ENCODE results near the gene ITGB1BP1. TPM values are rescaled to one million over a fixed set of nuclear protein-coding genes. Genes with fewer than 3 reads are reported as not detected.
A peak's percentile ranks its signal among the peaks of the same experiment; 100 is the strongest.

The ITGB1BP1 gene
- total and polyA plus RNA-seq, 10 donors, result 24.0 to 79.4 (median 51.3) TPM

DNA sequence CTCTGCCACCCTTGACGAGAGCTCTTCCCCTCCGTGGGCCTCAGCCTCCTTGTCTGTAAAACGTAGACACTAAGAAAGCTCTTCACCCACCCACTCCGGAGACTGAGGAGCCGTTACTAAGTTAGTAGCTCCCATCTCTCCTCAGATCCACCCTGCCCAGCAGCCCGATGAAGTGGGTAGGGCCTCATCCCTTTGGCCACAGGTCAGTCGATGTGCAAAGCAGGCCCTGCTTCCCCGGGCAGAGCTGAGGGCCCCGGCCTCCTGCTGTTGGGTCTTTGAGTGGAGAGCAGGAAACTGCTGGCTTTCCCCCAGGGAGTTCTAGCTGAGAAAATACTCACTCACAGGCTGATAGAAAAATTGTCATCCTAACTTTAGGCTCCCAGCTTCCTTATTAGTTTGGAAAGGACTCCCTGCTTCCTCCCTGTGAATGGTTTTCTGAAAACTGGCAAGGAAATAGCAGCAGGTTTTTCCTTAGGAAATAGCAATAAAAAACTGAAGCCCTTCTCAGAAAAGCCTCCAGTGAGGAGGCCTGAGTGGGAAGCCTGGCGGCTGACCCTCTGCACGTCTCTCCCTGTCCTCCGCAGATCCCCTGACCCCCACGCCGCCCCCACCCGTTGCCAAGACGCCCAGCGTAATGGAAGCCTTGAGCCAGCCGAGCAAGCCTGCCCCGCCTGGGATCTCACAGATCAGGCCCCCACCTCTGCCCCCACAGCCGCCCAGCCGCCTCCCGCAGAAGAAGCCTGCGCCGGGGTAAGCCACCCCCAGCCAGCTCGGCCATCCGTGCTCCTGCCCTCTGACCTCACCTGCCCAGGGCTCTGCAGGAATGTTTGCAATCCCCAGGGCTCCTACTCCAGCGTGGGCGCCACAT, 30.2 kb downstream of the ITGB1BP1 start:
- peaks cover 0 to 5% (median 0%) of the 10 kb centered on the region in 7 donors for H3K27me3 ChIP-seq (replicated peaks in 1 of 7)
- intact Hi-C loops (cut with DNase I; ENCODE audit: low total_unique reads), result no loop called here
- 59 to 84% (median 77%) methylated on average over 27 to 28 of the region's 28 CpGs for WGBS, 5 donors
- DNase-seq, result peak; percentile 60
- TF ChIP-seq, protein P1, sequence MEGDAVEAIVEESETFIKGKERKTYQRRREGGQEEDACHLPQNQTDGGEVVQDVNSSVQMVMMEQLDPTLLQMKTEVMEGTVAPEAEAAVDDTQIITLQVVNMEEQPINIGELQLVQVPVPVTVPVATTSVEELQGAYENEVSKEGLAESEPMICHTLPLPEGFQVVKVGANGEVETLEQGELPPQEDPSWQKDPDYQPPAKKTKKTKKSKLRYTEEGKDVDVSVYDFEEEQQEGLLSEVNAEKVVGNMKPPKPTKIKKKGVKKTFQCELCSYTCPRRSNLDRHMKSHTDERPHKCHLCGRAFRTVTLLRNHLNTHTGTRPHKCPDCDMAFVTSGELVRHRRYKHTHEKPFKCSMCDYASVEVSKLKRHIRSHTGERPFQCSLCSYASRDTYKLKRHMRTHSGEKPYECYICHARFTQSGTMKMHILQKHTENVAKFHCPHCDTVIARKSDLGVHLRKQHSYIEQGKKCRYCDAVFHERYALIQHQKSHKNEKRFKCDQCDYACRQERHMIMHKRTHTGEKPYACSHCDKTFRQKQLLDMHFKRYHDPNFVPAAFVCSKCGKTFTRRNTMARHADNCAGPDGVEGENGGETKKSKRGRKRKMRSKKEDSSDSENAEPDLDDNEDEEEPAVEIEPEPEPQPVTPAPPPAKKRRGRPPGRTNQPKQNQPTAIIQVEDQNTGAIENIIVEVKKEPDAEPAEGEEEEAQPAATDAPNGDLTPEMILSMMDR (IDR thresholded peaks at IDR 0.05 in 8 of 11, conservative IDR thresholded peaks at IDR 0.05 in 3 of 11), result no peak
- no peak for TF ChIP-seq POLR2AphosphoS5 (IDR thresholded peaks at IDR 0.05)
- TF ChIP-seq POLR2A (IDR thresholded peaks at IDR 0.05), result no peak
- no peak overlapping the region for H3K4me3 ChIP-seq
- no peaks in the 10 kb centered on the region for H3K9me3 ChIP-seq
- H3K4me1 ChIP-seq, result peaks cover 0 to 9% (median 0%) of the 10 kb centered on the region in 6 donors
- no peak overlapping the region for H3K27ac ChIP-seq
- H3K36me3 ChIP-seq, result no peaks in the 10 kb centered on the region

DNA sequence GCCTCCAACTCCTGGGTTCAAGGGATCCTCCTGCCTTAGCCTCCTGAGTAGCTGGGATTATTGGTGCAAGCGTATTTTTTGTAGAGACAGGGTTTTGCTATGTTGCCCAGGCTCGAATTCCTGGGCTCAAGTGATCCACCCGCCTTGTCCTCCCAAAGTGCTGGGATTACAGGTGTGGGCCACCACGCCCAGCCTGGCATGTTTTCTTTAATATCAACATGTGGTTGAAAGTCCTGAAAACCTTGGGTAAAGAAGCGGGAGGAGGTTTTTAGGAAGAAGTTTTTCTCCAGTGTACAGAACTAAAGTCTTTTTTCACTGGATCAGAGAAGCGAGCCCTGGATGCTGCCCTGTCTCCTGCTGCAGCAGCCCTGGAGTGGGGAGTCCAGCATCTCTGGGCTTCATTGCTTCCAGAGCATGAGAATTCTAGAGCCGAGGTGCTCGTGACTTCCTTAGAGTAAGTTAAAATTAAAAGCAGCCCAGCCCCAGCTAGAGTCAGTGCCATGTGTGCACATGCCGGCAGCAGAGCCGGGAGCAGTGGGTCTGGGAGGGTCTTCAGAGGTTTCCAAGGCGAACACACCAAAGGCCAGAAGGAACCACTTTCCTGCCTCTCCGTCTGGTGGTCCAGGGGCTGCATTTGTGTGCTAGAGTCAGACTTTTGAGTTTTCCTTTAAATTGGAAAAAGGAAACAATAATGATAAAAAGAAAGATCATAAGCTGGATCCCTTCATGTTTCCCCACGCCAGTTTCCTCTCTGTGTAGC, 31.2 kb downstream of the ITGB1BP1 start:
- DNase-seq, result peak; percentile 37
- Histone ChIP-seq H3K36me3 (no peaks in the 10 kb centered on the region), H3K4me1 (peaks cover 0 to 9% (median 0%) of the 10 kb centered on the region in 6 donors), H3K9me3 (no peaks in the 10 kb centered on the region), H3K27ac (no peak overlapping the region), H3K4me3 (no peak overlapping the region), H3K27me3 (replicated peaks in 1 of 7) (peaks cover 0 to 5% (median 0%) of the 10 kb centered on the region in 7 donors)
- intact Hi-C loops (cut with DNase I; ENCODE audit: low total_unique reads), result no loop called here
- WGBS, 5 donors, result 80 to 92% (median 91%) methylated on average over 13 of the region's 13 CpGs
- no peak for TF ChIP-seq POLR2AphosphoS5 (IDR thresholded peaks at IDR 0.05)
- no peak for TF ChIP-seq POLR2A (IDR thresholded peaks at IDR 0.05)
- TF ChIP-seq, protein P1 (IDR thresholded peaks at IDR 0.05 in 8 of 11, conservative IDR thresholded peaks at IDR 0.05 in 3 of 11), result no peak

DNA sequence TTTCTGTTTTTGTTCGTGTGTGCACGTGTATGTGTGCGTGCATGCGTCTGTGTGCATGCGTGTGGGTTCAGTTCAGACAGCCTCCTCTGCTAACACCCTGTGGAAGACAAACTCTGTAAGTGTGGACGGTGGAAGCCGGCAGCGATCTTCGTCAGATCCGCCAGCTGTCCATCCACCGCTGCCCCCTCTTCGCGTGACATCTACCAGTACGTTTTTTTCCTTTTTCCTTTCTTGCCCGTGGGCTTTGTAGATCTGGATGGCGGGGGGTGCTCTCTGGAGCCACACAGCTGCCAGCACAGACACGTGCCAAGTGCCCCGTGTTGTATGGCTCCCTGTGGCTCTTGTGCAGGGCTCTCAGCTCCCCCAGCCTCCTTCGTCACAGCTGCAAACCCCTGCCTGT, 32.3 kb downstream of the ITGB1BP1 start:
- intact Hi-C loops (cut with DNase I; ENCODE audit: low total_unique reads), result no loop called here
- WGBS, 5 donors, result 89 to 93% (median 91%) methylated on average over 19 of the region's 19 CpGs
- peak; percentile 67 for DNase-seq
- no peaks in the 10 kb centered on the region for H3K9me3 ChIP-seq
- no peak overlapping the region for H3K4me3 ChIP-seq
- no peaks in the 10 kb centered on the region for H3K36me3 ChIP-seq
- TF ChIP-seq POLR2AphosphoS5 (IDR thresholded peaks at IDR 0.05), result no peak
- TF ChIP-seq, protein P1 (IDR thresholded peaks at IDR 0.05 in 8 of 11, conservative IDR thresholded peaks at IDR 0.05 in 3 of 11), result no peak
- TF ChIP-seq POLR2A (IDR thresholded peaks at IDR 0.05), result no peak
- peaks cover 0 to 5% (median 0%) of the 10 kb centered on the region in 7 donors for H3K27me3 ChIP-seq (replicated peaks in 1 of 7)
- H3K27ac ChIP-seq, result no peak overlapping the region
- H3K4me1 ChIP-seq, result peaks cover 0 to 14% (median 0%) of the 10 kb centered on the region in 6 donors

All from spleen (tissue), 11 donors.